GM19467 (cell line): Measurements from ENCODE around the gene AKR1C3.
"Not testable (repeated sequence)": the region's sequence is repeated elsewhere in the genome, so short reads cannot be mapped to it uniquely, and the experiment has no call there.

Experiments
- ATAC-seq: cut with Tn5 transposase; IDR thresholded peaks from one replicate; pipeline ENCODE4 v1.9.1; 2021; ENCODE audit warnings: mild to moderate bottlenecking, moderate library complexity; ENCODE audit not compliant: unreplicated experiment

The AKR1C3 gene

DNA sequence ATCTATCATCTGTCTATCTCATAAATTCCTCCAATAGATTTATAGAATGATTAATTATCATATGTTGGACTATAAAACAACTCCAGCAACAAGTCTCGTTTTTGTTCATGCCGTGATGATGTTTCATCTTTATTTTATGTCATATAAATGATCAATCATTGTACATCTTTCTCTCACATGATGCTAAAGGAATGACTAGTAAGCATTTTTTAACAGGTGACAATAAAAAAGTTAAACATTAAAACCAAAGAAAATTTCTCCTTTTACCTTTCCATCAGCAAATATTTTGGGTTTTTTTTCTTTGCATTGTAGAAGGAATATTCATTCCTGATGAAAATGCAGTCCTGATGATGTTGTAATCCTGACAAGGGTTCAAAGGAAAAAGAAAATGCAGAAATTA is 41.4 kb downstream of the AKR1C3 start:
- ATAC-seq, result no peak

- ATAC-seq, result no peak
Observed at GRCh38 chr10:5136468-5137087, 42.4 kb downstream of the AKR1C3 start.

- not testable (repeated sequence) for ATAC-seq
Observed at GRCh38 chr10:5137699-5138098, 43.5 kb downstream of the AKR1C3 start.

GRCh38 chr10:5142199-5142598 is 48.0 kb downstream of the AKR1C3 start:
- no peak for ATAC-seq

- no peak for ATAC-seq
Observed at GRCh38 chr10:5143137-5143536, 48.9 kb downstream of the AKR1C3 start.

DNA sequence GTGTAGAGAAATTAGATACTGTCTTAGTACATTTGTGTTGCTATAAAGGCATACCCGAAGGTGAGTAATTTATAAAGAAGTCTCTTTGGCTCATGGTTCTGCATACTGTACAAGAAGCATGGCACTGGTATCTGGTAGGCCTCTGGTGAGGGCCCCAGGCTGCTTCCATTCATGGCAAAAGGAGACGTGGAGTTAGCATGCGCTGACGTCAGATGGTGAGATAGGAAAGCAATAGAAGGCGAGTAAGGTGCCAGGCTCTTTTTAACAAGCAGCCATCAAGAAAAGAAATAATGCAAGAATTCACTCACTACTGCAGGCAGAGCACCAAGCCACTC is 52.7 kb downstream of the AKR1C3 start:
- ATAC-seq, result no peak

- ATAC-seq, result no peak
Observed at GRCh38 chr10:5147255-5147980, 53.2 kb downstream of the AKR1C3 start.

DNA sequence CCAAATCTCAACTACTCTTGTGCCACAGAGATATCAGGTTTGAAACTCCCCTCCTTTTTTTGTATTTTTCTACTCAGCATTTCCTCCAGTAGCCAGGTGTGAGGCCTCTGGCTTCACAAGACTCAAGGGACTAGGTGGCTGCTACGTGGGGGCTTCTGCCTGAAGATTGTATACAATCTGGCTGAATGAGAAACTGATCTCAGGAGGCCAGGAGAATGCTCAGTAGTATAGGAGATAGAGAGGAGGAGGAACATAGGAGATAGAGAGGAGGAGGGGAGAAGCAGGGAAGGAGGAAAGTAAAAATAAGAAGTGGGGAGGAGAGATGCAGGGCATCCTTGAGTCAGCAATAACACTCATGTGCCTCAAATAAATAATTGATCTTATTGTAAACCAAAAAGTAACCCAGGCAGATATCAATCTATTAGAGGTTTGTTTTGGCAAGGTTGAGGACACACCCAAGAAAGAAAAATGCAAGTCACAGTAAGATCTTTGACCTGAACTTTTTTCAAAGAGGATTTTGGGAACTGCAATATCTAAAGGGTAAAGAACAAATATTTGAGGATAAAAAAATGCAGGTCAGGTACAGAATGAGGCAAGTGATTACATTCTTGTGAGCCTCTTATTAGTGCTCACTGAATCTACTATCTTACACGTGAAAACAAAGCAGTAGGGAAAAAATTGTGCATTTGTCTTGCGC is 53.9 kb downstream of the AKR1C3 start:
- no peak for ATAC-seq

GRCh38 chr10:5148678-5149032 is 54.4 kb downstream of the AKR1C3 start:
- ATAC-seq, result no peak

DNA sequence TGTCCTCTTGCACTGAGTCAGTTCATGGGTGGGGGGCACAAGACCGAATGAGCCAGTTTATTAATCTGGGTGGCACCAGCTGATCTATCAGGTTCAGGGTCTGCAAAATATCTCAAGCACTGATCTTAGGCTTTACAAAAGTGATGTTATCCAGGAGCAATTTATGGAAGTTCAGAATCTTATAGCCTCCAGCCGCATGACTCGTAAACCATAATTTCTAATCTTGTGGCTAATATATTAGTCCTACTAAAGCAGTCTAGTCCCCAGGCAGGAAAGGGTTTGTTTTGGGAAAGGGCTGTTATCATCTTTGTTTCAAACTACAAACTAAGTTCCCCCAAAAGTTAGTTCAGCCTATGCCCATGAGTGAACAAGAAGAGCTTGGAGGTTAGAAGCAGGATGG is 56.9 kb downstream of the AKR1C3 start:
- ATAC-seq, result no peak

DNA sequence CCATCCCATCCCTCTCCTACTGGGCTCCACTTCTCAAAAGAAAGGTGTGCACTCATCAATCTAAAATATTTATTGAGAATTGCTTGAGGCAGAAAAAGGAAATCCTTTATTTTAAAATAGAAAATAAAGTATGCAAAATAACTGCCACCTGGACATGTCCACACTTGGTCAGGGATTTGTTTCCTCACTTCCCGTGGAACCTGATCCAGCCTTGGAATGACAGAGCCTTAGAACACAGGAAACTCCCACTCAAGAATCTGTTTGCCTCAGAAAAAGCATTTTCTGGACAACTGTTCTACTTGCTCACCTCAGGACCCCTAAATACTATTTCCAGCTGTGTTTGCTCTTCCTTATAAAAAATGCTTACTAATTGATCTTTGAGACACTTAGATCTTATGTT is 61.7 kb downstream of the AKR1C3 start:
- ATAC-seq, result no peak
